HepG2 (cell line): Measurements from ENCODE around the gene NOB1. TPM values are rescaled to one million over a fixed set of nuclear protein-coding genes. Genes with fewer than 3 reads are reported as not detected.

Experiments
- ATAC-seq: fragments of 200-7000 bp; cut with Tn5 transposase; 3 replicates; pipeline ENCODE4 v1.9.1; 2020; ENCODE audit warnings: mild to moderate bottlenecking, moderate library complexity
- BruUV-seq: library from RNA; stranded (reverse); fragments of 400-500 nt; replicated peaks from 2 replicates; lab custom pipeline; 2021; lab: Mats Ljungman, UMichigan
- CTCF ChIA-PET: fragments of 300-600 bp; formaldehyde crosslinking; extraction: SDS; loops from one replicate; lab custom pipeline; 2021; ENCODE audit warnings: low total read pairs, inconsistent platforms, low intra/inter-chr PET ratio; lab: Yijun Ruan, JAX
- POLR2A ChIA-PET: fragments of 350-600 bp; sonication (Branson Sonifier 250); formaldehyde crosslinking; loops from one replicate; lab custom pipeline; 2020; ENCODE audit warnings: antibody characterized with exemption, inconsistent platforms; lab: Yijun Ruan, JAX
- DNase-seq: peaks from one replicate; pipeline ENCODE4 v3.0.0-alpha.2; 2015; ENCODE audit warnings: low spot score
- FAIRE-seq: peaks from 3 replicates; lab custom pipeline; 2011; peaks lifted over from hg19 to GRCh38; lab: Jason Lieb, UNC
- H2AFZ ChIP-seq: one replicate; pipeline ENCODE4 v1.6.1; 2011; ENCODE audit warnings: low read length, inconsistent platforms
- H3K27ac ChIP-seq: fragments of 300-600 bp; 3 replicates; pipeline ENCODE4 v1.8.0; 2011; ENCODE audit warnings: mixed run types, mild to moderate bottlenecking, mixed read lengths, low read length, inconsistent platforms; ENCODE audit not compliant: insufficient read depth; ENCODE audit errors: extremely low read length
- H3K27me3 ChIP-seq, 2 experiments: fragments of 200-600 bp in 1 of 2; 2 replicates in 1 of 2; 3 replicates in 1 of 2; pipeline versions ENCODE4 v1.6.0 to v1.8.0; 2011; ENCODE audit warnings: low read length in 2 of 2, mild to moderate bottlenecking in 2 of 2, moderate library complexity in 2 of 2, inconsistent platforms in 1 of 2; ENCODE audit not compliant: insufficient read depth in 2 of 2, control insufficient read depth in 1 of 2
- H3K36me3 ChIP-seq, 2 experiments: fragments of 200-600 bp in 1 of 2; replicated peaks in 1 of 2; 2 replicates in 1 of 2; 3 replicates in 1 of 2; pipeline versions ENCODE4 v1.5.1 to v1.8.0; 2011; ENCODE audit warnings: low read length in 2 of 2, inconsistent platforms in 1 of 2; ENCODE audit not compliant: insufficient read depth in 2 of 2, control insufficient read depth in 1 of 2
- H3K4me1 ChIP-seq: 2 replicates; pipeline ENCODE4 v1.5.1; 2012; ENCODE audit warnings: low read length, inconsistent platforms; ENCODE audit not compliant: insufficient read depth
- H3K4me2 ChIP-seq: 2 replicates; pipeline ENCODE4 v1.6.0; 2011; ENCODE audit warnings: low read depth, low read length, inconsistent platforms
- H3K4me3 ChIP-seq, 3 experiments: fragments of 200-600 bp in 1 of 3; sonication (generic), shearing (Covaris generic) in 1 of 3; replicated peaks in 1 of 3; 2 replicates each; pipeline ENCODE4 v1.5.1; 2011 to 2016; ENCODE audit warnings: low read length in 3 of 3, inconsistent platforms in 2 of 3, low read depth in 2 of 3, mild to moderate bottlenecking in 2 of 3, control low read depth in 1 of 3, mixed read lengths in 1 of 3; ENCODE audit not compliant: insufficient read depth in 1 of 3
- H3K79me2 ChIP-seq: one replicate; pipeline ENCODE4 v1.6.1; 2011; ENCODE audit warnings: low read length, inconsistent platforms; ENCODE audit not compliant: insufficient read depth
- H3K9ac ChIP-seq: 2 replicates; pipeline ENCODE4 v1.6.0; 2011; ENCODE audit warnings: mild to moderate bottlenecking, low read depth, low read length, inconsistent platforms; ENCODE audit not compliant: insufficient read depth
- H3K9me3 ChIP-seq: 2 replicates; pipeline ENCODE4 v1.5.1; 2012; ENCODE audit warnings: mild to moderate bottlenecking, low read length
- H4K20me1 ChIP-seq: 2 replicates; pipeline ENCODE4 v1.6.0; 2011; ENCODE audit warnings: inconsistent platforms, mild to moderate bottlenecking, low read length, moderate library complexity; ENCODE audit not compliant: insufficient read depth
- AHDC1 ChIP-seq: sonication (generic); formaldehyde crosslinking; IDR thresholded peaks from 2 replicates; pipeline ENCODE4 v1.5.1; 2020; ENCODE audit warnings: mild to moderate bottlenecking, missing genetic modification reagents, borderline replicate concordance
- FOSL2 ChIP-seq: sonication (generic); formaldehyde crosslinking; IDR thresholded peaks from 2 replicates; pipeline ENCODE4 v1.4.0; 2020; ENCODE audit warnings: missing genetic modification reagents
- NFE2L2 ChIP-seq: fragments of 150-350 bp; IDR thresholded peaks from 2 replicates; pipeline ENCODE4 v1.6.1; 2014; ENCODE audit warnings: low read length
- ZNF576 ChIP-seq: sonication (generic); formaldehyde crosslinking; IDR thresholded peaks from 2 replicates; pipeline ENCODE4 v1.4.0; 2020; ENCODE audit warnings: mild to moderate bottlenecking, missing genetic modification reagents
- WGBS: methylation state at CpG from one replicate; pipeline ENCODE4 v1.1.6; 2017; ENCODE audit warnings: low lambda C conversion rate; 5-methylcytosine and 5-hydroxymethylcytosine counted together
- in situ Hi-C: cut with HindIII; loops from 2 replicates; pipeline ENCODE4 v1.10.0; 2017; ENCODE audit warnings: low pct_unique_long_range_greater_than_20kb; ENCODE audit not compliant: extremely low pct_ligation_motif_present
- intact Hi-C: fragments of 100-400 bp; cut with micrococcal nuclease; formaldehyde crosslinking; loops from one replicate; pipeline ENCODE4 v1.10.0; 2022; ENCODE audit not compliant: unreplicated experiment
- polyA plus RNA-seq, 8 experiments: library from polyadenylated mRNA; depleted of rRNA in 3 of 8; stranded (reverse) in 7 of 8; unstranded in 1 of 8; fragments of >200 nt; fragmentation: Illumina TruSeq in 4 of 8; extraction: Trizol in 4 of 8; gene quantifications; 2 replicates each; pipeline versions ENCODE4 v1.2.1 to v1.2.3, GENCODE V29; 2011 to 2016; ENCODE audit warnings: low read depth in 4 of 8, missing spikeins in 1 of 8, mixed read lengths in 1 of 8; ENCODE audit not compliant: insufficient read depth in 1 of 8
- total RNA-seq, 5 experiments: library from RNA; depleted of rRNA; stranded (reverse); fragments of >200 nt; fragmentation: Illumina TruSeq; extraction: Trizol; gene quantifications; 2 replicates each; pipeline ENCODE4 v1.2.3, GENCODE V29; 2016; ENCODE audit warnings: low read depth in 1 of 5

The NOB1 gene
- total and polyA plus RNA-seq, 2 of the 13 experiments (the other 11 are each of a cell fraction or from before 2014, with no cell fraction given) = 47.1 to 162 TPM

GRCh38 chr16:69799611-69800031, 44.9 kb upstream of the NOB1 start:
- ChIA-PET POLR2A (no interaction called here), CTCF (interaction anchor here (4.4 kb wide), 1 partner anchor 60 kb away, joined by 67 read pairs; no protein-coding TSS in a partner anchor)
- DNase-seq (no peak), ATAC-seq (no peak), FAIRE-seq (no peak)
- 96% methylated on average over 11 of the region's 11 CpGs for whole genome bisulfite sequencing
- H3K36me3 ChIP-seq = peaks cover 16 to 54% of the 10 kb centered on the region in 2 experiments
- TF ChIP-seq NFE2L2 (no peak), ZNF576 (CRISPR knock-in tag) (0 out of 2 replicates have a peak, but pooled peaks have one; percentile 1), FOSL2 (CRISPR knock-in tag) (no peak), AHDC1 (CRISPR knock-in tag) (no peak)
- H3K4me2 ChIP-seq = no peak overlapping the region
- intact Hi-C loops = no loop called here
- H3K9ac ChIP-seq = no peak overlapping the region
- H3K9me3 ChIP-seq = no peaks in the 10 kb centered on the region
- H3K27me3 ChIP-seq = no peaks in the 10 kb centered on the region
- no TSS peak for BruUV-seq
- no peak overlapping the region for H3K4me3 ChIP-seq
- no peaks in the 10 kb centered on the region; the same call in 1 of the 2 replicates for H3K4me1 ChIP-seq
- H3K27ac ChIP-seq = no peak overlapping the region
- in situ Hi-C loops = loop anchor here (5.0 kb wide), 2 partner anchors 58 to 128 kb away; no protein-coding TSS in a partner anchor
- no peaks in the 10 kb centered on the region for H3K79me2 ChIP-seq
- H2AFZ ChIP-seq = no peak overlapping the region
- H4K20me1 ChIP-seq = no peaks in the 10 kb centered on the region
